CD14-positive monocyte (primary cell): Measurements from ENCODE around the gene EGFR. TPM values are rescaled to one million over a fixed set of nuclear protein-coding genes. Genes with fewer than 3 reads are reported as not detected.
A peak's percentile ranks its signal among the peaks of the same experiment; 100 is the strongest.

ENCODE experiments used
- DNase-seq, 3 donors: peaks; one replicate each; pipeline ENCODE4 v3.0.0-alpha.2; 2011 to 2022
- H2AFZ ChIP-seq: 2 replicates; pipeline ENCODE4 v1.6.0; 2012; ENCODE audit warnings: mild to moderate bottlenecking, low read depth, low read length, inconsistent platforms; ENCODE audit not compliant: insufficient read depth, poor library complexity, severe bottlenecking
- H3K27ac ChIP-seq, 2 donors: 1 replicate in 1 of 2; 2 replicates in 1 of 2; pipeline ENCODE4 v1.5.1; 2012 to 2013; ENCODE audit warnings: low read length in 2 of 2, control low read depth in 1 of 2, inconsistent platforms in 1 of 2, low read depth in 1 of 2, mild to moderate bottlenecking in 1 of 2
- H3K27me3 ChIP-seq, 2 donors: one replicate each; pipeline versions ENCODE4 v1.6.0 to v1.6.1; 2011 to 2013; ENCODE audit warnings: low read length in 2 of 2; ENCODE audit not compliant: control insufficient read depth in 2 of 2, insufficient read depth in 2 of 2
- H3K36me3 ChIP-seq, 2 donors: replicated peaks in 1 of 2; 1 replicate in 1 of 2; 2 replicates in 1 of 2; pipeline versions ENCODE4 v1.5.1 to v1.6.1; 2012 to 2013; ENCODE audit warnings: low read length in 2 of 2, control low read depth in 1 of 2, inconsistent platforms in 1 of 2, mild to moderate bottlenecking in 1 of 2; ENCODE audit not compliant: insufficient read depth in 2 of 2, control insufficient read depth in 1 of 2
- H3K4me1 ChIP-seq, 2 donors: 1 replicate in 1 of 2; 2 replicates in 1 of 2; pipeline versions ENCODE4 v1.5.1 to v1.6.1; 2012 to 2013; ENCODE audit warnings: low read length in 2 of 2, control low read depth in 1 of 2, inconsistent platforms in 1 of 2, mild to moderate bottlenecking in 1 of 2, moderate library complexity in 1 of 2; ENCODE audit not compliant: insufficient read depth in 2 of 2, control insufficient read depth in 1 of 2
- H3K4me2 ChIP-seq: replicated peaks from 2 replicates; pipeline ENCODE3; 2012; ENCODE audit warnings: low read length, moderate library complexity, mild to moderate bottlenecking; ENCODE audit not compliant: poor library complexity, severe bottlenecking; ENCODE audit errors: extremely low read depth
- H3K4me3 ChIP-seq, 3 experiments: fragments of 200-600 bp in 1 of 3; sonication (generic) in 1 of 3; replicated peaks in 1 of 3; 1 replicate in 2 of 3; 2 replicates in 1 of 3; pipeline ENCODE4 v1.5.1; 2011 to 2013; ENCODE audit warnings: low read length in 3 of 3, mild to moderate bottlenecking in 3 of 3, control low read depth in 2 of 3, low read depth in 2 of 3, inconsistent platforms in 1 of 3, moderate library complexity in 1 of 3
- H3K79me2 ChIP-seq: 2 replicates; pipeline ENCODE4 v1.6.0; 2012; ENCODE audit warnings: mild to moderate bottlenecking, control low read depth, inconsistent platforms, low read length, moderate library complexity; ENCODE audit not compliant: insufficient read depth
- H3K9ac ChIP-seq: 2 replicates; pipeline ENCODE4 v1.6.0; 2017; ENCODE audit warnings: low read length, mild to moderate bottlenecking; ENCODE audit not compliant: insufficient read depth, poor library complexity, severe bottlenecking
- H3K9me3 ChIP-seq, 2 donors: replicated peaks in 1 of 2; 1 replicate in 1 of 2; 2 replicates in 1 of 2; pipeline versions ENCODE4 v1.5.1 to v1.6.1; 2012 to 2013; ENCODE audit warnings: low read length in 2 of 2, control low read depth in 1 of 2; ENCODE audit not compliant: control insufficient read depth in 1 of 2, insufficient read depth in 1 of 2
- H4K20me1 ChIP-seq: 2 replicates; pipeline ENCODE4 v1.6.0; 2012; ENCODE audit warnings: mild to moderate bottlenecking, low read length, control low read depth, moderate library complexity; ENCODE audit not compliant: insufficient read depth
- H3K27ac Mint-ChIP-seq, 7 donors: one replicate each; pipeline ENCODE4 v1.8.0; 2020; ENCODE audit warnings: mild to moderate bottlenecking in 7 of 7, mixed read lengths in 7 of 7, moderate library complexity in 6 of 7, inconsistent platforms in 2 of 7
- H3K27me3 Mint-ChIP-seq, 3 donors: one replicate each; pipeline ENCODE4 v1.8.0; 2021 to 2022; ENCODE audit warnings: low read depth in 3 of 3, mild to moderate bottlenecking in 3 of 3, mixed read lengths in 3 of 3, moderate library complexity in 3 of 3, inconsistent platforms in 1 of 3
- H3K36me3 Mint-ChIP-seq, 2 donors: one replicate each; pipeline ENCODE4 v1.8.0; 2020; ENCODE audit warnings: mixed read lengths in 2 of 2, inconsistent platforms in 1 of 2, mild to moderate bottlenecking in 1 of 2
- H3K4me1 Mint-ChIP-seq: one replicate; pipeline ENCODE4 v1.8.0; 2020; ENCODE audit warnings: mild to moderate bottlenecking, mixed read lengths
- H3K4me3 Mint-ChIP-seq, 2 donors: one replicate each; pipeline ENCODE4 v1.8.0; 2020; ENCODE audit warnings: mild to moderate bottlenecking in 2 of 2, mixed read lengths in 2 of 2, moderate library complexity in 1 of 2
- H3K9me3 Mint-ChIP-seq, 7 donors: one replicate each; pipeline ENCODE4 v1.8.0; 2020 to 2022; ENCODE audit warnings: mixed read lengths in 7 of 7, mild to moderate bottlenecking in 6 of 7, moderate library complexity in 6 of 7, inconsistent platforms in 2 of 7
- CTCF ChIP-seq: fragments of 200-600 bp; IDR thresholded peaks from one replicate; pipeline ENCODE4 v1.8.0; 2022; ENCODE audit warnings: antibody characterized with exemption, mild to moderate bottlenecking
- WGBS: methylation state at CpG from one replicate; pipeline ENCODE4 v1.1.5; 2013; ENCODE audit warnings: missing lambda C conversion rate; ENCODE audit not compliant: insufficient coverage; 5-methylcytosine and 5-hydroxymethylcytosine counted together
- intact Hi-C, 2 donors: fragments of 100-400 bp; cut with micrococcal nuclease; formaldehyde crosslinking; loops; one replicate each; pipeline versions ENCODE4 v1.15.0 to v1.15.1; 2023
- polyA plus RNA-seq, 3 donors: library from polyadenylated mRNA; depleted of rRNA in 1 of 3; unstranded in 2 of 3; stranded (reverse) in 1 of 3; fragments of 300-500 nt in 2 of 3; fragments of >200 nt in 1 of 3; fragmentation: Illumina TruSeq in 2 of 3; gene quantifications; 1 replicate in 2 of 3; 2 replicates in 1 of 3; pipeline ENCODE4 v1.2.3, GENCODE V29; 2012 to 2021

EGFR gene
- polyA plus RNA-seq, 3 donors, result not detected

- peak overlapping the region in 1 of 2 donors; percentile 60 for H3K4me3 Mint-ChIP-seq
- TF ChIP-seq CTCF, result no peak
- H3K9me3 Mint-ChIP-seq, result peaks cover 0 to 32% (median 10%) of the 10 kb centered on the region in 7 donors
- DNase-seq, result no peak
- Histone ChIP-seq H3K4me3 (no peak overlapping the region), H3K27ac (no peak overlapping the region), H3K4me1 (no peaks in the 10 kb centered on the region), H4K20me1 (no peaks in the 10 kb centered on the region), H3K79me2 (no peaks in the 10 kb centered on the region), H3K36me3 (no peaks in the 10 kb centered on the region), H3K9me3 (peaks cover 2 to 3% of the 10 kb centered on the region in 2 donors), H3K27me3 (peaks cover 22 to 47% of the 10 kb centered on the region in 2 donors), H2AFZ (no peak overlapping the region), H3K9ac (no peak overlapping the region), H3K4me2 (no peak overlapping the region)
- H3K36me3 Mint-ChIP-seq, result no peaks in the 10 kb centered on the region
- no peak overlapping the region for H3K27ac Mint-ChIP-seq
- H3K4me1 Mint-ChIP-seq, result no peaks in the 10 kb centered on the region
- H3K27me3 Mint-ChIP-seq, result peaks cover 38 to 60% (median 39%) of the 10 kb centered on the region in 3 donors
- intact Hi-C loops, result no loop called here
- under 1% methylated on average over 70 of the region's 70 CpGs for WGBS
These were observed 424 bp downstream of the EGFR start for GRCh38 chr7:55019191-55019690.

GRCh38 chr7:55019691-55020465 lies 1.1 kb downstream of the EGFR start:
- no peak overlapping the region for H3K4me2 ChIP-seq
- no peak overlapping the region for H3K27ac Mint-ChIP-seq
- H3K9me3 ChIP-seq, result peaks cover 2 to 3% of the 10 kb centered on the region in 2 donors
- H3K27me3 Mint-ChIP-seq, result peaks cover 39 to 60% (median 39%) of the 10 kb centered on the region in 3 donors
- no peaks in the 10 kb centered on the region for H3K36me3 ChIP-seq
- H3K4me3 Mint-ChIP-seq, result peak overlapping the region in 1 of 2 donors; percentile 70
- H3K27me3 ChIP-seq, result peaks cover 22 to 47% of the 10 kb centered on the region in 2 donors
- DNase-seq, result no peak
- H3K27ac ChIP-seq, result no peak overlapping the region
- H3K36me3 Mint-ChIP-seq, result no peaks in the 10 kb centered on the region
- no peak overlapping the region for H3K4me3 ChIP-seq
- no peak overlapping the region for H2AFZ ChIP-seq
- H3K9me3 Mint-ChIP-seq, result peaks cover 0 to 32% (median 10%) of the 10 kb centered on the region in 7 donors
- no peaks in the 10 kb centered on the region for H3K4me1 ChIP-seq
- no peaks in the 10 kb centered on the region for H4K20me1 ChIP-seq
- no peaks in the 10 kb centered on the region for H3K79me2 ChIP-seq
- 3% methylated on average over 73 of the region's 78 CpGs for WGBS
- H3K9ac ChIP-seq, result no peak overlapping the region
- H3K4me1 Mint-ChIP-seq, result no peaks in the 10 kb centered on the region
- intact Hi-C loops, result no loop called here
- no peak for TF ChIP-seq CTCF
